LNCAP (cell line): ENCODE data around the gene TMEM219.

Experiments
- CTCF ChIP-seq: fragments of 450-650 bp; IDR thresholded peaks from 2 replicates; pipeline ENCODE4 v1.5.1; 2017; ENCODE audit warnings: mild to moderate bottlenecking

Gene TMEM219

GRCh38 chr16:29922326-29922725, 39.6 kb upstream of the TMEM219 start:
- TF ChIP-seq CTCF = no peak

GRCh38 chr16:29922986-29923501, 38.8 kb upstream of the TMEM219 start:
- no peak for TF ChIP-seq CTCF

GRCh38 chr16:29925105-29925756, 36.6 kb upstream of the TMEM219 start:
- no peak for TF ChIP-seq CTCF

GRCh38 chr16:29925781-29926710, 35.8 kb upstream of the TMEM219 start, which contains the start of gene KCTD13:
KCTD13 (minus strand) TSS chr16:29926226; CDS start chr16:29926033, 193 bp downstream.
- TF ChIP-seq CTCF = no peak

- TF ChIP-seq CTCF = no peak
These were observed 35.2 kb upstream of the TMEM219 start for GRCh38 chr16:29926711-29927052.

- no peak for TF ChIP-seq CTCF
These were observed 34.6 kb upstream of the TMEM219 start for GRCh38 chr16:29927070-29927905.

GRCh38 chr16:29940656-29941055, 21.2 kb upstream of the TMEM219 start:
- TF ChIP-seq CTCF = no peak
